RWPE1 (cell line): ENCODE results near the gene EFNA5.
A peak's percentile ranks its signal among the peaks of the same experiment; 100 is the strongest.

Experiments
- CTCF ChIA-PET: fragments of 350-600 bp; sonication (Branson Sonifier 250); formaldehyde crosslinking; extraction: SDS; loops from one replicate; lab custom pipeline; 2021; lab: Yijun Ruan, JAX
- POLR2A ChIA-PET: fragments of 400-600 bp; formaldehyde crosslinking; extraction: SDS; loops from one replicate; lab custom pipeline; 2020; ENCODE audit warnings: antibody characterized with exemption; ENCODE audit not compliant: low non-redundant PET; lab: Yijun Ruan, JAX
- DNase-seq: peaks from one replicate; pipeline ENCODE4 v3.0.0; 2012; ENCODE audit warnings: low spot score
- H3K27ac ChIP-seq: fragments of 450-650 bp; 2 replicates; pipeline ENCODE4 v1.5.1; 2017
- CTCF ChIP-seq: fragments of 450-650 bp; conservative IDR thresholded peaks from 2 replicates; pipeline ENCODE4 v1.5.1; 2017; ENCODE audit warnings: low read depth, mild to moderate bottlenecking

Gene EFNA5

DNA sequence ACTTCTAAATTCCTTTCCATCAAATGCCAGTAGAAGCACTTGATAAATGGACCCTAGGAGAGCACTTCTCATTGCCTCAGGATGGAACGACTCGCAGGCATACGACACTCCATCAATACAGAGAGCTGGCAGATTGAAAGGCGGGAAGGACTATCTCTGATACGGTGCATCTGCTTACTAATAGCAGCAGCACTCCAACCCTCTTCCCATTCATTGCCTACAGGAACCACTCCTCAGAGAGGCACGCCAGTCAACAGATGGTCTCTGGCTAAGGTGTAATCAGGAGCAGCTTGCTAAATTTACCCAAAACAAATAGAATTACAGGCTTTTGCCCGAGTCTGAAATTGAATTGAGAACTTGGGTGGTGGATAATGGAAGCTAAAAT, 168.1 kb downstream of the EFNA5 start:
- ChIA-PET POLR2A (no interaction called here), CTCF (interaction anchor here (0.6 to 1.1 kb wide), 4 partner anchors 13 to 1649 kb away, joined by 3 to 5 read pairs (median 4); no protein-coding TSS in a partner anchor)
- no peak for TF ChIP-seq CTCF
- DNase-seq = no peak
- no peak overlapping the region for H3K27ac ChIP-seq

DNA sequence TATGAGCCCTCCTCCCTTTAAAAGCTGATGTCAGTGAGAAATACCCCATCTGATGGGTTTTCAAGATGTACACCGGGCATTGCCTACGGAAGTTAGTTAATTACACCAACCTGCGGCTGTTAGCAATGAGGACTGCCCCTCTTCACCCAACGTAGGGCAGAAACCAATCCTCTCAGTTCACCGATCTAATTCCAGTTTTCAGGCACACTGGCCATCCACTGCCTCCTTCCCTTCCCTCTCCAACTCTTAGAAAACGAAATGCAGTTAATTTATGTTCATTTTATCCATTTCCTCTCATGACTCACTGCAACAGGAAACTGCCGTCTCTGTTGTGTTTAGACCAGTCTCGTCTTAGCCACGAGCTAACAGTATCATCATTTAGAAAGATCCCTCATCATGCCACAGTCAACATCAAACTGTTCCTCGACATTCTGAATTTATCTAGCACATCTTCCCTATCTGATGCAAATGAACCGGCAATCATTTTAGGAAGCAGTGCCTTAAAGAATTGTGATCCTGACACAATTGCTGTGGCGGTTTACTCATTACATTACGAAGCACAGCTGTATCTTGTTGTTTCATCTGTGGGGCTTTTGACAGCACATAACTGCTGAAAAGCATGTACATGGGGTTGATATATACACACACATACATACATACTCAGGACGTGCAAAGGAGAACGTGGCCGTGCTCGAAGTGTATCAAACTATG, 168.6 kb downstream of the EFNA5 start:
- no peak for TF ChIP-seq CTCF
- ChIA-PET CTCF (interaction anchor here (0.6 kb wide), 1 partner anchor 1650 kb away, joined by 3 read pairs; no protein-coding TSS in a partner anchor), POLR2A (no interaction called here)
- no peak overlapping the region for H3K27ac ChIP-seq
- DNase-seq = peak; percentile 29

GRCh38 chr5:107500840-107501239, 169.9 kb downstream of the EFNA5 start:
- no peak for TF ChIP-seq CTCF
- POLR2A ChIA-PET = no interaction called here
- DNase-seq = no peak
- CTCF ChIA-PET = no interaction called here
- no peak overlapping the region for H3K27ac ChIP-seq

- ChIA-PET CTCF (interaction anchor here (0.6 kb wide), 2 partner anchors 10 to 169 kb away, joined by 3 to 4 read pairs; no protein-coding TSS in a partner anchor), POLR2A (no interaction called here)
- no peak for DNase-seq
- H3K27ac ChIP-seq = no peak overlapping the region
- TF ChIP-seq CTCF = no peak
Observed at GRCh38 chr5:107500347-107500746, 170.4 kb downstream of the EFNA5 start.

GRCh38 chr5:107499776-107500175, 171.0 kb downstream of the EFNA5 start:
- CTCF ChIA-PET = interaction anchor here (0.6 kb wide), 2 partner anchors 9 to 168 kb away, joined by 3 to 4 read pairs; no protein-coding TSS in a partner anchor
- no peak for TF ChIP-seq CTCF
- no peak overlapping the region for H3K27ac ChIP-seq
- POLR2A ChIA-PET = no interaction called here
- no peak for DNase-seq

DNA sequence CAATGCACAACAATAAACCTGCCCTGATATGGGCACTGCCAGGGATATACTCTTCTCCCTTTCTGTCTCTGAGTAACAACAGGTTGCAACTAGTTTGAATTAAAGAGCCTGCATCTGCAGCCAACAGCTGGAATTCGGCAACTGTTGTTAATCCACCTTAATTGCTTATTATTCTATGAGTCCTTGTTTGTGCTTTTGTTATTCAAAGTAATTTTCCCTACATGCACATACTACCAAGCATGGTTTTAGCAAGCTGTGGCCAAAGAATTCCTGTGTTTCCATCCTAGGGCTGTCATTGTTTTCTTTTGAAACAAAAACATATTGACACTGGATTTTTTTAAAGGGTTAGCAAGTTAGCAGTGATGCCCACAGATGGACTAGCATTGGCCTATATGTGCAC, 171.5 kb downstream of the EFNA5 start:
- POLR2A ChIA-PET = no interaction called here
- no peak for TF ChIP-seq CTCF
- no peak overlapping the region for H3K27ac ChIP-seq
- DNase-seq = no peak
- CTCF ChIA-PET = no interaction called here
